A549 treated with GW870086 at 1 μM for 4 hours (cell line): Measurements from ENCODE around the gene GUCY2F. TPM values are rescaled to one million over a fixed set of nuclear protein-coding genes. Genes with fewer than 3 reads are reported as not detected.

Experiments
- total RNA-seq: library from RNA; stranded (reverse); fragments of 200-300 nt; extraction: Qiagen RNA extraction; gene quantifications from 5 replicates; pipeline ENCODE4 v1.2.3, GENCODE V29; 2022; ENCODE audit warnings: low read depth

Gene GUCY2F
- total RNA-seq = not detected in 5 replicates

GRCh38 chrX:109481986-109482385 lies at the start of gene GUCY2F:
Gene GUCY2F, minus strand, starts transcription at chrX:109482086. Its CDS starts 6,150 bp downstream, at chrX:109475936.

Other genes starting within 250 kb of the GUCY2F start
- 8.5 to 11.5 TPM (median 9.9 TPM) in 5 replicates for gene NXT2, start 54.8 kb upstream of the GUCY2F start, total RNA-seq
- 0.09 to 0.22 TPM (median 0.11 TPM) in 3 of 5 replicates, not detected in the others for gene KCNE5, start 143.1 kb upstream of the GUCY2F start, total RNA-seq